GM18867 (cell line): Measurements from ENCODE around the gene TNS4.
"Not testable (repeated sequence)": the region's sequence is repeated elsewhere in the genome, so short reads cannot be mapped to it uniquely, and the experiment has no call there.

ENCODE experiments used
- ATAC-seq: cut with Tn5 transposase; IDR thresholded peaks from one replicate; pipeline ENCODE4 v1.9.1; 2021; ENCODE audit warnings: mild to moderate bottlenecking, moderate library complexity; ENCODE audit not compliant: unreplicated experiment

The TNS4 gene, protein sequence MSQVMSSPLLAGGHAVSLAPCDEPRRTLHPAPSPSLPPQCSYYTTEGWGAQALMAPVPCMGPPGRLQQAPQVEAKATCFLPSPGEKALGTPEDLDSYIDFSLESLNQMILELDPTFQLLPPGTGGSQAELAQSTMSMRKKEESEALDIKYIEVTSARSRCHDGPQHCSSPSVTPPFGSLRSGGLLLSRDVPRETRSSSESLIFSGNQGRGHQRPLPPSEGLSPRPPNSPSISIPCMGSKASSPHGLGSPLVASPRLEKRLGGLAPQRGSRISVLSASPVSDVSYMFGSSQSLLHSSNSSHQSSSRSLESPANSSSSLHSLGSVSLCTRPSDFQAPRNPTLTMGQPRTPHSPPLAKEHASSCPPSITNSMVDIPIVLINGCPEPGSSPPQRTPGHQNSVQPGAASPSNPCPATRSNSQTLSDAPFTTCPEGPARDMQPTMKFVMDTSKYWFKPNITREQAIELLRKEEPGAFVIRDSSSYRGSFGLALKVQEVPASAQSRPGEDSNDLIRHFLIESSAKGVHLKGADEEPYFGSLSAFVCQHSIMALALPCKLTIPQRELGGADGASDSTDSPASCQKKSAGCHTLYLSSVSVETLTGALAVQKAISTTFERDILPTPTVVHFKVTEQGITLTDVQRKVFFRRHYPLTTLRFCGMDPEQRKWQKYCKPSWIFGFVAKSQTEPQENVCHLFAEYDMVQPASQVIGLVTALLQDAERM

DNA sequence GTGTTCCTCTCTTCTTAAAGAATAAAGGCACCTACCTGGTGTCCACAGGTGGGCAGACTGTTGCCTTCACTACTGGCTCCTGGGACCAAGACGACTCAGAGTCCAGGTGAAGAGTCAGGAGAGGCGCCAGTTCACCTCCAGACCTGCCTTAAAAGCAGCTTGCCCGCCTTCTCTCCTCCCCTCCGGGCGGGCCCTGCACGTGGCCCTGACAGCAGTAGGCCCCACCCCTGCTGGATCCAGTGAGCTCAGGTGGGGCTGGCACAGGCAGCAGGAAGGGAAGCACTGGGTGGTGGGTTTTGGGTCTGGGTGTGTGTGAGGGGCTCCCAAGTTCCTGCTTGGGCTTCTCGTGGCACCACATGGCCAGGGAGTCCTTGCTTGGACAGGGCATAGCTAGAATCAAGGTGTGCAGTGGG, at the start of gene TNS4:
Gene TNS4, minus strand, starts transcription at position 125 of the 413 bp plus-strand sequence. CDS start 5,198 bp downstream, outside the sequence.
- no peak for ATAC-seq

DNA sequence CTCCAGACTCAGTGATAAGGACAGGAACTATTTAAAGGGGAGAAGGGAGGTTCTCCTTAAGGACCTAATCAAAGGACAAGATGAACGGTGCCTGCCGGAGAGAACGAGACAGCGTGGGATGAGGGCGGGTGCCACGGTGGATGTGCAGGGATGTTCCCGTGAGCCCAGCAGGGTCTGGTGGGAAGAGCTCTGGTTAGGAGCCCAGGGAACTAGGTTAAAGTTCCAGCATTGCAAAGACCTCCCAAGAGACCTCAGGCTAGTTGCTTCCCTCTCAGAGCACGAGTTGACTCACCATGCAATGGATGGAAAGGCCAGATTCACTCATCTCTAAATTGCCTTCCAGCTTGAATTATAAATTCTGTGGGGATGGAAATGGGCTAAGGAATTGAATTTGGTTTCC, 49.2 kb upstream of the TNS4 start:
- ATAC-seq: no peak

DNA sequence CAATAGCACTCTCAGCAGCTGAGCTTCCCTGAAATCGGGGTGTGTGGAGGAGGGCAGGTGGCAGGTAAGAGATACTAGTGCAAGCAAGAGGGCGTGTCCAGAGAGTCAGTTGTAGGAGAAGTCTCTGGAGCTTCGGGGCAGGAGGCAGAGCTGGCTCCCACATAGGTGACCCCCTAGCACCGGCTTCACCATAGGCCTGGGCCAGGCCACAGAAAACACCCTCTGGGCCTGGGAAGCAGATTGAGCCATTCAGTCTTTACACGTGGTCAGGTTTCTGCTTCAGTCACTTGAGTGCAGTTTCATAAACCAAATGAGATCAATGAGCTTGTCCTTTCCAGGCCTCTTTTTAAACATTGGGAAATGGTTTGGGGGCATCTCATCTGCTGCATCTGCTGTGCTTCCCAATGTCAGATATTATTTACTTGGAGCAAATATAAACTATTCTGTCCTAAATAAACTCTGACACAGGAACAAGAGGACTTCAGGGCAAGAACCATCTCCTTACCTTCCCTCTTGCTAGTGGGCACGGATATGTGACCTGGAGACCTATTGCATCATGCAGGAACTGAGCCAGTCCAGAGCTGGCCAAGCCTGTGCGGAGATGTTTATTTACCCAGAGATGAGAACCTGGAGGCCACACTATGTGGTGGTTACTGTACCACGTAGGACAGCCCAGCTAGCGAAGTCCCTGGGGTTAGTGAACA, 47.7 kb upstream of the TNS4 start:
- no peak for ATAC-seq

DNA sequence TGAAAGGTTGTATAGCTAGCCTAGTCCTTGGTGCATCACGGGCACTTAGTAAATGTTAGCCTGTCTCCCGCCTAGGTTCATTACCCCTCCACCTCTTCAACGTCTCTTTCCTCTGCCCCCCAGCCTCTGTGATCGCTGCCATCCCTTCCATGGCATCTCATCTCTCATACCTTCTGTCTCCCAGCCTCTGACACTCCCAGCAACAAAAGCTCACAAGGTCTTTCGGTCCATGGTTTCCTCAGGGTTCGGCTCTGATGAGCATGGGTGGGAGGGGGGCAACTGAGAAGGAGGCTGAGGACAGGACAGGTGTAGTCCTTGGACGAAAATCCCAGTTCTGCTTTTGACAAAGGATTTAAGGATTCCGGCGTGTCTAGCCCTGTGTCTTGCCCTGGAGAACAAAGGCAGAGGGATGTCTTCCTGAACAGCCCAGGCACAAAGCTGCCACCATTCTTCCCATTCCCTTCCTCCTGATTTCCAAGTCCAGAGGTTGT, 47.1 kb upstream of the TNS4 start:
- ATAC-seq: no peak

DNA sequence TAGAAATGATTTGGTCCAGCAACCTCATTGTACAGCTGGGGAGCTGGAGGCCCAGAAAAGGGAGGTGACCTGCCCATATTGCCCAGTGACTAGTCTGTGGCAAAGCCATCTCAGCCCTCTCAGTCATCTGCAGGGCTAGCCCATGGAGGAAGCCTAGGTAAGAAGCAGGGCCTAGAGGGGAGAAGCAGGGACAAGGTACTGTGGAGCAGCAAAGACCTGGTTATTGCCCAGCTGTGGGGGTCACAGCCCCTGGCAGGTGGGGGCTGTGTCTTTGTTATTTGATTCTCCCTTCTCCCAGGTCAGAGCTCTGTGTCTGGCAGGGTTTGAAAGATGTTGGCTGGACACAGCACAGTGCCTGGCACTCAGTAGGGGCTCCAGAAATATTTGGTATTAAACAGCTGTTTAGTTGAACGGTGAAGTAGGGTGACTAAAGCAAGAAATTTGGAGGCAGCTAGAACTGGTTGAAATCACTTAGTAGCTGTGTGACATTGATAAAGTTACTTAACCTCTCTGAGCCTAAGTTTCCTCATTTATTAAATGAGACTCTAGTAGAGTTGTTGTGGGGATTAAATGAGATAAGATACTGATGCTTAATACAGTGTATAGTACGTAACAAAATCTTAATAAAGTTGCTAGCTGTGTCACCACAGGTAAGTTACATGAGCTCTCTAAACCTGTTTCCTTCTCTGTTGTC, 46.5 kb upstream of the TNS4 start:
- ATAC-seq: no peak

DNA sequence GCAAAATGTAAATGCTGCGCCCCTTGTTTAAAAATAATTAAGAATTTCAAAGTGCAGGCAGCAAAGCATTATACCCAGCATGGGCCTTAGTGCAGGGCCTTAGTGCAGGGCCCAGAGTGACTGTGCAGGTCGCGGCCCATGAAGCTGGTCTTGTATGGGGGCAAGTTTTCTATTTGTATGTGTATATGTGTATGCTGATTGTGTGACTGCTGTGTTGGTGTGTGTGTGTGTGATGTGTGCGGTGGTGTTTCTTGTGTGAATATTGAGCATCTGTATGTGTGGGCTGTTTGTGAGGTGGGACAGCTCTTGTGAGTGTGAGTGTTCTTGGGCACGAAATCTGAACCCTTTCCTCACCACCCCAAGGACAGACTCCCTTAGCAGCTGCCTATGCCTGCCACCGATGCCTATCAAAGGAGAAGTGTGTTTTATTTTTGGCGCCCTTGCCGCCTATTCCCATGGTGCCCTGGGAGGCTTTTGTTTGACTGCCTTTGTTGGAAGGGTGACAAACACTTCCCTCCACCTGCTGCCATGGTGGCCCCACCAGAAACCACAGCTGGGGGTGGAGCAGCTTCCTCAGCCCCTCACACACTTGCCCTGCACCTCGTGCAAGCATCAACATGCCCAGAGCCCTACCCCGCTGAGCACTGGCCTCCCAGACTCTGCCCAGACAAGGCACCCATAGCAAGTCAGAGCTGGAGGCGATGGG, 45.8 kb upstream of the TNS4 start:
- ATAC-seq: no peak

DNA sequence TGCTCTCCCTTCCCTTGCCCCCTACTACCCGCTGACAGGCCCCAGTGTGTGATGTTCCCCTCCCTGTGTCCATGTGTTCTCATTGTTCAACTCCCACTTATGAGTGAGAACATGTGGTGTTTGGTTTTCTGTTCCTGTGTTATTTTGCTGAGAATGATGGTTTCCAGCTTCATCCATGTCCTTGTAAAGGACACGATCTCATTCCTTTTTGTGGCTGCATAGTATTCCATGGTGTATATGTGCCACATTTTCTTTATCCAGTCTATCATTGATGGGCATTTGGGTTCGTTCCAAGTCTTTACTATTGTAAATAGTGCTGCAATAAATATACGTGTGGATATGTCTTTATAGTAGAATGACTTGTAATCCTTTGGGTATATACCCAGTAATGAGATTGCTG, 45.1 kb upstream of the TNS4 start:
- ATAC-seq: not testable (repeated sequence)

DNA sequence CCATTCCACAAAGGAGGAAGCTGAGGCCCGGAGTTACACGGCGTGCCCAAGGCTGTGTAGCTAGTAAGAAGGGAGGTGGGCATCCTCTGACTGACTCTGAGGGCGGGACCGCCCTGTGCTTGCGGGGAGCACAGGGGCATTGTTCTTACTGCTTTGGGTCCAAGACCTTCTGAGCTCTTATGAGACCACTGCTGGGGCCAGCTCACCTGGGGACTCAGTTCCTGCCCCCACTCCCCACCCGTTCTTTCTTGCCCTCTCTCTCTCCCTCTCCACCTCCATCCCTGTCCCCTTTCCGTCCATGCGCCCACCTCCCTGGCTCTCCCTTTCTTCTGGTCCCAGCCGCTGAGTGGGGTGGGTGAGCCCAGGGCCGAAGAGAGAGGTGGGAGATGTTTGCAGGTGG, 44.2 kb upstream of the TNS4 start:
- no peak for ATAC-seq

DNA sequence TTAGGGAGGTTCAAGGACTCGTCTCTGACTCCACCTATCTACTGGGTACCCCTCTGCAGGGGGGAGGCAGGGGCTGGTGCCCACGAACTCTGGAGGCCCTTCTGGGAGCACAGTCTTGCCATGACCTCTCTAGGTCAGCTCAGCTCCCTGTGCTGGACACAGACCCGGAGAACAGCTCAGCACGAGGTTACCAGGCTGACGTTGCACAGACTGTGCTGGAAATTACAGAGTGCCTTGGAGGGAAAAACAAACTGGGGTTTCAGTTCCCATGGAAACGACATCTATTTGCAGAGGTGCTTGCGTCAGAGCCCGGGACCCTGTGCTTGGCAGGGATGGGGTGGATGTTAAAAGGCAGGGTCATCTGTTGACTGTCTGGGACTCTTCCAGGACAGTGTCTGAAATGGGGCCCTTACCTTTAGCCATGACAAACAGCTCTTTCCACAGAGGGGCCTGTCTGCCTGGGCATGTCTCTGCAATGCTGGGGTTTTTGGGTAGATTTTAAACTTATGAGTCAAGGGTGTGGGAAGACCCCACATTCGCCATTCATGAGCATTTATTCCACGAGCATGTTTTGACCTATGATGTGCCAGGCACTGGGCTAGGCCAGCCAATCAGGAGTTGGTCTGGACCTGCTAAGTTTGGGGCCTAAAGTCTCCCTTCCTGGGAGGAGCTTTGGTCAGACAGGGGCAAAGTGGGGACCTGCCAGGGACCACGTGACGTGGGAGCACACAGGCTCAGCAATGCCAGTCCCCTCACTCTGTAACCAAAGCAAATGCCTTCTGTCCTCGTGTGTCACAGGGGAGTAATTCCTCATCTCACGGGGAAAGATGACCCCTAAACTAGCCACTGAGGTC, 41.4 kb upstream of the TNS4 start:
- ATAC-seq: peak; percentile 43

DNA sequence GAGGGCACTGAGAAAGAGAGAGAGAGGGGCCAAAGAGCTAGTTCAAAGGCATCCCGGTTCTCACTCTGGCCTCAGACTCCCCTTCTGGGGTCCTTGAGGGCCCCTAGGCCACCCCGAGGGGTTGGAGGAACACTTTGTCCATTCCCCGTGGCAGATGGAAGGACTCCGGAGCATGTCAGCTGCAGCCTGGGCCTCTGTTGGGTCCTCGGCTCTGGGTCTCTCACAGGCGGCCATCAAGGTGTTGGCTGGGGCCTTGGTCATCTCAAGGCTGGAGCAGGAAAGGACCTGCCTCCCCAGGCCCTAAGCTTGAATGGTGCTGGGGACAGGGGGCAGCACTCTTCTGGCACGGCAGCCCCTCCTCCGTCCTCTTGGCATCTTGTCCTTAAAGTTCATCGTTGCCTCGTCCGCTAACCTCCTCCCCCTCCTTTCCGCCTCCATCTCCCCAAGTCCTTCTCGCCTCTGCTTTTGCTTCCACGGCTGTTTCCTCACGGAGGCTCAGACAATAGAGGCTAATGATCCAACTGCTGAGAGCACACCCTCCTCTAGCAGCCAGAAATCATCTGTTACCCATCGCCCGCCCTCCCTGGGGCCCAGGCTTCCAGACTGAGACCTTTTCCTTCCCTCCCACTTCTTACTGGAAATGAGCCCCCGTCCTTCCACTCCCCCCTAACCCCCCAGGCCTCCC, 40.6 kb upstream of the TNS4 start:
- ATAC-seq: no peak

DNA sequence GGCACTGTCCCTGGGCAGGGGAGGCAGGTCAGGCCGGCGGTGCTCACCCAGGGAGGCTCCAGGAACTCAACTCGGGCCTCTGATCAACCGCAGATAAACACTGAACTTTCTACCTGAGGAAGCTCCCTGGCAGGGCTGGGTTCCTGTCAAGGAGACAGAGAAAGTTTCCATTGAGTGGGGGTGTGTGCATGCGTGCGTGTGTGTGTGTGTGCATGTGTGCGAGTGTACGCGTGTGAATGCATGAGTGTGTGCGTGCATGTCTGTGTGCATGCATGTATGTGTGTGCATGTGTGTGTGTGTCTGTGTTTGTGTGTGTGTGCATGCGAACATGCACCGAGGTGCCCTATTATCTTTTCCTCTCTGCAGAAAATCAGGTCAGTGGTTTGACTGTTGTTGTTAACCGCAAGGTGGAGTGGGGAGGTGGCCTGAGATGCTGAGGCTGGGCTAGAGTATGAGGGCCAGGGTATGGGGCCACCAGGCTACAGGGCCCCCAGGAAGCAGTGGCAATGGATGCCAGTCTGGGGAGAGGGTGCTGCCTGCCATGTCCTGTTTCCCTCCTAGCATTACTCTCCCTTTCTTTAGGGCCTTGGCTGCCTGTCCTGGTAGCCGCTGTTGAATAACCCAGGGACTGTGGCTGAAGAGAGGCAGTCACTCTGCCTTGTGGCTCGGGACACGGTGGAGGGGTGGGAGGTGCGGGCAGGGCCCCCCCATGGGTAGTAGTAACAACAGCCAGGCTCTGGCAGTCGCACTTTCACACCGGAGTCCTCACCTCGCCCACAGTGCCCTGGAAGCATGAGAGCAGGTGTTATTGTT, 39.8 kb upstream of the TNS4 start:
- ATAC-seq: no peak

DNA sequence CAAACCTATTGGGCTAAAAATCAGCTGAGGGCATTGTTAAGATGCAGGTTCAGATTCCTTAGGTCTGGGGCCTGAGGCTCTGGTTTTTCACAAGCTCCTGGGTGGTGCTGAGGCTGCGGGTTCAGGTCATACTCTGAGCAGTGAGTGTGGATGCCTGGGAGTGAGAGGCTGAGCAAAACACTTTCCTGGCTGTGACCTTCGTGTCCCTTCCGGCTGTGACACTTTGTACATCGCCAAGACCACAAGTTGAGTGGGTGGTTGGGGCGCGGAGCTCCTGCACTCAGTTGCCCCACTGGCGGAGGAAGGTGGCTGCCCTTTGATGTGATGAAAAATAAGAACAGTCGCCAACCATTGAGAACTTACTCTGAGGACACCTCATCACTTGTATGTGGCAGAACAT, 39.0 kb upstream of the TNS4 start:
- ATAC-seq: no peak

DNA sequence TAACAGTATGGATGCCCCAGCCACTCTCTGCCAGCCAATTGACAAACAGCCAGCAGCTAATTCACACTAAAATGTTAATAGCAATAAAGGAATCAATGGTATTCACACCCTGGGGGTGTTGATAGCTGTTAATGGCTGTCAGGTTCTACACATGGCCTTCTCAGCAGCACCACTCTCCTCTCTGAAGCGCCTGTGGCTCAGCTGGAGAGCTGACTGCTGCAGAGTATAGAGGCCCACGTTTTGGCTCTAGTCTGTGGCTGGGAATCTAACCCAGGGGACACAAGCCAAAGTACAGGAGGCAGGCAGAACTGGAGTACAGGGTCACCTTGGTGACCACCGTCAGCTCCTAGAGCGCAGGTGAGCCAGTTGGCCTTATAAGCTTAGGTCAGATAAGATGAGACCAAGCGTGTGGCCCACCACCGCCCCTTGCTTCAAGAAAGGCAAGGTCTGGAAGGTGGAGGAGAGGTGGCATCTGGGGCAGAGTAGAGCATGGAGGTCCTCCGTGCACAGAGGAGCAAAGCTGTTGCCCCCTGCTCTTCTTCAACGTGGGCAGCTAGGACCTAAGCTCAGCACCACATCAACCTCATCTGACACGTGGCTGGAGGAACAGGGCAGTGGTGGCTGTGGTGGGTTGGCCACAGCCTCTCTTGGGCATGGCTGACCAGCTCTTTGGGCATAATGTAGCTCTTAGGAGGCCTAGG, 38.4 kb upstream of the TNS4 start:
- no peak for ATAC-seq

DNA sequence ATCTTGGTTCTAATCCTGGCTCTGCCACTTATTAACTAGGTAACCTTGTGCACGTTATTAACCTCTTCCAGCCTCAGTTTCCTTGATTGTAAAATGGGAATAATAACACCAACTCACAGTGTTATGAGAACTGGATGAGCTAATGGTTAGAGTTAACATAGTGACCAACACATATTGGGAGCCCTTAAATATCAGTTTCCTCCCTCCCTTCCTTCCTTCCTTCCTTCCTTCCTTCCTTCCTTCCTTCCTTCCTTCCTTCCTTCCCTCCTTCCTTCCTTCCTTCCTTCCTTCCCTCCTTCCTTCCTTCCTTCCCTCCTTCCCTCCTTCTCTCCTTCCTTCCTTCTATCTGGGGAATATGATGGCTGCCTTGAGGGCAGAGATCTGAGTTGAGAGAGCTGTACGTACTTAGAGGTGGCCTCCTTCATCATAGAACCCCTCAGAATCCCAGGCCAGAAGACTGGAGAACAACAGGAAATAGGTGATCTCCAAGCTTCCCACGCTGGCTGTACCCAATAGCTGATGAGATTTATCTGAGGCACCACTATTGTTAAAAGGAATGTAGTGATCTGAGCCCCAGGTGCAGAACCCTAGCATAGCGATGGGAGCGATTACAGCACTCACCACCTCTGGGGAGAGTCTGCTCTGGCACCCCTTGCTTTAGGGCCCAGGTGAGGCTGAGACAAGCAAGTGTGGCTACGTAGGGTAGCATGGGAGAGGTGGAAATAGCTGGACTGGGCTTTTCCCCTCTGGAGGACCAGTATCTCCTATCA, 37.7 kb upstream of the TNS4 start:
- no peak for ATAC-seq

DNA sequence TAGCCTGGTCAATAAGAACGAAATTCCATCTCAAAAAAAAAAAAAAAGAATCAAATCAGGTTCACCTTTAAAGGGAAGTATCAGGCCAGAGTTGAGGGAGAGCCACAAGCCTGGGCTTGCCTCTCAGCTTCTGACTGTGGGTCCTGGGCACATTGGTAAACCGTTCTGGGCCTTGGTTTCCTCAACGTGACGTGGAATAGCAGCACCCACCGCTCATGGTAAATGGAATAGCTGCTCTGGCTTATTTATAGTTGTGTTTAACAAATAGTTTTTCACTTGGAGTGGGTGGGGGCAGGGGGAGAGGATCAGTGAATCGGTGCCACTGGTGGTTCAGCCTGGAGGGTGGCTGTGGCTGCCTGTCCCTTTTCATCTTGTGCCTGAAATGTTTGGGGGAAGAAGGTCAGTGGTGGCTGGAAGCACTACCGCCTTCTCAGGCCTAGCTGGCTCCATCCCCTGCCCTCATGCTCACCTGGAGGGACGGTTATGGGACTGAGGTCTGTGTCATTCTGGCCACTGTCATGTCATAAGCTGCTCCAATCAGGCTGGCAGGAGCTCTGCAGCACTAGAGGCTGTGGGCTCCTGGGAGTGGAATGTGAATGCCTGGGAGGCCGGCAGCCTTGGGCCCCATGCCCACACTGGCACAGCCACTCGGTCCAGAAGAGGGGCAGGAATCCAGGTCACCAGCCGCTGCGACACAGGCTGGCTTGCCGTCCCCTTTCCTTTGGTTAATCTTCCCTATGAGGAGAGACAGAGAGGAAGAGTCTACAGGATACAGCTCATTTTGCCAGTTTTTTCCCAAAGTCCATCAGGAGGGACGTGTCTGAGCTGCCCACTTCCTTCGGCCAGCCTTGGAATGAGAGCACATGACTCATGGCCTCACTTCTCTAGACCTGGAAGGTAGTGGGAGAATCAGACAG, 36.9 kb upstream of the TNS4 start:
- no peak for ATAC-seq
